NCI-H1092 (cell line): ENCODE data around the gene DENND2C.

Experiments used
- DNase-seq: peaks from one replicate; lab custom pipeline; 2025; lab: John Stamatoyannopoulos, UW

The DENND2C gene

GRCh38 chr1:114669562-114670082 is at the start of gene DENND2C:
Gene DENND2C (minus strand): TSS chr1:114670049. CDS start chr1:114625984, 44,065 bp downstream.
- DNase-seq, result no peak

- no peak for DNase-seq
These were observed 49.6 kb upstream of the DENND2C start for GRCh38 chr1:114719424-114719787.

- no peak for DNase-seq
These were observed 49.0 kb upstream of the DENND2C start for GRCh38 chr1:114718661-114719423.

- peak; percentile 79 for DNase-seq
These were observed 46.7 kb upstream of the DENND2C start, which contains the start of gene NRAS for GRCh38 chr1:114716304-114717170. Gene NRAS (minus strand): TSS chr1:114716771. CDS start chr1:114716160, 611 bp downstream.

- DNase-seq, result no peak
These were observed 46.1 kb upstream of the DENND2C start for GRCh38 chr1:114715952-114716303.

- DNase-seq, result no peak
These were observed 43.1 kb upstream of the DENND2C start for GRCh38 chr1:114712977-114713376.

GRCh38 chr1:114710360-114710759 is 40.5 kb upstream of the DENND2C start:
- no peak for DNase-seq

- DNase-seq, result no peak
These were observed 37.8 kb upstream of the DENND2C start for GRCh38 chr1:114707604-114708003.

GRCh38 chr1:114703242-114703641 is 33.4 kb upstream of the DENND2C start:
- no peak for DNase-seq

- DNase-seq, result no peak
These were observed 32.9 kb upstream of the DENND2C start for GRCh38 chr1:114702737-114703136.

- DNase-seq, result no peak
These were observed 32.1 kb upstream of the DENND2C start for GRCh38 chr1:114701931-114702330.

GRCh38 chr1:114700036-114700600 is 30.3 kb upstream of the DENND2C start:
- no peak for DNase-seq

- DNase-seq, result no peak
These were observed 27.0 kb upstream of the DENND2C start for GRCh38 chr1:114696810-114697209.

GRCh38 chr1:114695430-114696058 is 25.7 kb upstream of the DENND2C start, which contains the start of gene AMPD1:
Gene AMPD1 (minus strand): TSS chr1:114695546. CDS start chr1:114695471, 75 bp downstream.
- no peak for DNase-seq

- DNase-seq, result no peak
These were observed 24.9 kb upstream of the DENND2C start for GRCh38 chr1:114694540-114695310.

GRCh38 chr1:114692947-114693346 is 23.1 kb upstream of the DENND2C start:
- DNase-seq, result no peak

- no peak for DNase-seq
These were observed 21.2 kb upstream of the DENND2C start for GRCh38 chr1:114691061-114691460.

GRCh38 chr1:114690148-114690547 is 20.3 kb upstream of the DENND2C start:
- no peak for DNase-seq

GRCh38 chr1:114688526-114688925 is 18.7 kb upstream of the DENND2C start:
- no peak for DNase-seq

- no peak for DNase-seq
These were observed 16.0 kb upstream of the DENND2C start for GRCh38 chr1:114685851-114686250.

GRCh38 chr1:114677691-114678090 is 7.8 kb upstream of the DENND2C start:
- DNase-seq, result no peak
